HG03066 (cell line): ENCODE measurements around the gene NRN1L.

ENCODE experiments used
- ATAC-seq: cut with Tn5 transposase; IDR thresholded peaks from one replicate; pipeline ENCODE4 v1.9.1; 2021; ENCODE audit warnings: low read depth; ENCODE audit not compliant: unreplicated experiment

Gene NRN1L

GRCh38 chr16:67915831-67916723, 31.4 kb downstream of the NRN1L start:
- no peak for ATAC-seq

GRCh38 chr16:67917140-67917851, 32.6 kb downstream of the NRN1L start:
- ATAC-seq = no peak

- no peak for ATAC-seq
Observed at GRCh38 chr16:67917852-67918236, 33.2 kb downstream of the NRN1L start.

GRCh38 chr16:67919622-67920221, 35.0 kb downstream of the NRN1L start:
- ATAC-seq = no peak

GRCh38 chr16:67922221-67922620, 37.5 kb downstream of the NRN1L start:
- ATAC-seq = no peak

GRCh38 chr16:67922740-67923139, 38.1 kb downstream of the NRN1L start:
- ATAC-seq = no peak

- no peak for ATAC-seq
Observed at GRCh38 chr16:67923414-67924116, 38.9 kb downstream of the NRN1L start.

GRCh38 chr16:67924140-67924906, 39.6 kb downstream of the NRN1L start:
- ATAC-seq = no peak

GRCh38 chr16:67926181-67926750, 41.6 kb downstream of the NRN1L start:
- ATAC-seq = no peak

GRCh38 chr16:67927131-67927941, 42.7 kb downstream of the NRN1L start:
- ATAC-seq = no peak

- ATAC-seq = no peak
Observed at GRCh38 chr16:67928147-67928546, 43.5 kb downstream of the NRN1L start.

- no peak for ATAC-seq
Observed at GRCh38 chr16:67928561-67929364, 44.1 kb downstream of the NRN1L start.

GRCh38 chr16:67930191-67930590, 45.5 kb downstream of the NRN1L start:
- ATAC-seq = no peak

GRCh38 chr16:67930678-67931211, 46.1 kb downstream of the NRN1L start:
- ATAC-seq = no peak

GRCh38 chr16:67931712-67932461, 47.2 kb downstream of the NRN1L start, which contains the start of gene CTRL:
TSS of gene CTRL (minus strand) at chr16:67931862. CDS start at chr16:67931852, 10 bp downstream.
- ATAC-seq = no peak

GRCh38 chr16:67932462-67932840, 47.8 kb downstream of the NRN1L start:
- ATAC-seq = no peak

- ATAC-seq = no peak
Observed at GRCh38 chr16:67933805-67934204, 49.1 kb downstream of the NRN1L start.
